ENCODE results near the gene ARHGDIB. TPM values are rescaled to one million over a fixed set of nuclear protein-coding genes. Genes with fewer than 3 reads are reported as not detected.

Gene ARHGDIB
- total RNA-seq, 1 donor from 2014 or later: 10.4 TPM

DNA sequence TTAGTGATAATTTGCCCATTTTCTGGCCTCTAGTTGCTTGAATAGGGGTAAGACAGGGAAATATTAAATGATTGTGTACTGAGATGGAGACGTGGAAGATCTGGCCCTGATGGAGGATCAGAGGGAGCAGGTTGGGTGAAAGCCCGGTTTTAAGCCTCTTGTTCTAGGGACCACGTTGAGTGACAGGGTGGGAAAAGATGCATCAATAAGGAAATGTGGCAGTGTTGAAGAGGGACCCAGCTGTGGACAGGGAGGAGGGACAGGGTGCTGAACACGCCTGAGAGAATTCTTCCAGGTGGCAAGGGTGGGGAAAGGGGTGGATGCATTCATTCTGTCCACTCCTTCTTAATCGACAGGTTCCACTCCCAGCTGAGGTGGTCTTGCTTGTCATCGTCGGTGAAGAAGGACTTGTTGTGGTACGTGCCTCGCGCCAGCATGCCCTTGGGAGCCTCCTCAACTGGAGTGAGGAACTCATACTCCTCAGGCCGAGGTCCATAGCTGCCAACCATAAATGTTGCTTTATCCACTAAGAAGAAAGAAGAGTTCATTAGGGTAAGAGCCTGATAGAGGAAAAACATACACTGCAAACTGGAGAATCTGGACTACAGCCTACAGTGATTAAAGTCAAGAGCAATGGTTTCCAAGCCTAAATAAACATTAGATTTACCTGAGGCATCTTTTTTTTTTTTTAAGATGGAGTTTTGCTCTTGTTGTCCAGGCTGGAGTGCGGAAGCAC, 19.0 kb downstream of the ARHGDIB start:
- TF ChIP-seq CTCF (IDR thresholded peaks at IDR 0.05; ENCODE audit: insufficient read depth, low read length, poor library complexity, severe bottlenecking): no peak
- Histone ChIP-seq H3K36me3 (ENCODE audit: control insufficient read depth, insufficient read depth, low read length) (no peaks in the 10 kb centered on the region), H3K4me3 (ENCODE audit: low read depth, low read length) (no peak overlapping the region), H3K27me3 (ENCODE audit: control insufficient read depth, insufficient read depth, low read length) (no peaks in the 10 kb centered on the region)
- no peak for DNase-seq (ENCODE audit: low read depth)

DNA sequence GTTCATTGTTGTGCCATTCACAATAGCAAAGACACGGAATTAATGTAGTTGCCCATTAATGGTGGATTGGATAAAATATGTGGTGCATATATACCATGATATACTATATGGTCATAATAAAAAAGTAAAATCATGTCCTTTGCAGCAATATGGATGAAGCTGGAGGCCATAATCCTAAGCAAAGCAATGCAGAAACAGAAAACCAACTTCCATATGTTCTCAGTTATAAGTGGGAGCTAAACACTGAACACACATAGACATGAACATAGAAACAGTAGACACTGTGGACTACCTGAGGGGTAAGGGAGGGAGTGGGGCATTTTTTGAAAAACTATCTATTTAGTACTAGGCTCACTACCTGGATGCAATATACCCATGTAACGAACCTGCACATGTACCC, 20.0 kb downstream of the ARHGDIB start:
- no peak overlapping the region for H3K4me3 ChIP-seq (ENCODE audit: low read depth, low read length)
- H3K27me3 ChIP-seq (ENCODE audit: control insufficient read depth, insufficient read depth, low read length): no peaks in the 10 kb centered on the region
- TF ChIP-seq CTCF (IDR thresholded peaks at IDR 0.05; ENCODE audit: insufficient read depth, low read length, poor library complexity, severe bottlenecking): no peak
- no peak for DNase-seq (ENCODE audit: low read depth)
- no peaks in the 10 kb centered on the region for H3K36me3 ChIP-seq (ENCODE audit: control insufficient read depth, insufficient read depth, low read length)

GRCh38 chr12:14938301-14938700, 23.1 kb downstream of the ARHGDIB start, which contains the start of gene ERP27:
ERP27 (minus strand) TSS chr12:14938537; CDS start chr12:14938508, 29 bp downstream.
- no peak for DNase-seq (ENCODE audit: low read depth)
- H3K36me3 ChIP-seq (ENCODE audit: control insufficient read depth, insufficient read depth, low read length): no peaks in the 10 kb centered on the region
- H3K4me3 ChIP-seq (ENCODE audit: low read depth, low read length): no peak within 1 kb of the TSS
- no peaks in the 10 kb centered on the region for H3K27me3 ChIP-seq (ENCODE audit: control insufficient read depth, insufficient read depth, low read length)
- TF ChIP-seq CTCF (IDR thresholded peaks at IDR 0.05; ENCODE audit: insufficient read depth, low read length, poor library complexity, severe bottlenecking): no peak

- no peak overlapping the region for H3K4me3 ChIP-seq (ENCODE audit: low read depth, low read length)
- DNase-seq (ENCODE audit: low read depth): no peak
- no peaks in the 10 kb centered on the region for H3K36me3 ChIP-seq (ENCODE audit: control insufficient read depth, insufficient read depth, low read length)
- no peak for TF ChIP-seq CTCF (IDR thresholded peaks at IDR 0.05; ENCODE audit: insufficient read depth, low read length, poor library complexity, severe bottlenecking)
- H3K27me3 ChIP-seq (ENCODE audit: control insufficient read depth, insufficient read depth, low read length): no peaks in the 10 kb centered on the region
Observed at GRCh38 chr12:14937689-14938088, 23.7 kb downstream of the ARHGDIB start.

- DNase-seq (ENCODE audit: low read depth): no peak
- H3K36me3 ChIP-seq (ENCODE audit: control insufficient read depth, insufficient read depth, low read length): no peaks in the 10 kb centered on the region
- H3K27me3 ChIP-seq (ENCODE audit: control insufficient read depth, insufficient read depth, low read length): no peaks in the 10 kb centered on the region
- H3K4me3 ChIP-seq (ENCODE audit: low read depth, low read length): no peak overlapping the region
- TF ChIP-seq CTCF (IDR thresholded peaks at IDR 0.05; ENCODE audit: insufficient read depth, low read length, poor library complexity, severe bottlenecking): no peak
Observed at GRCh38 chr12:14937014-14937413, 24.4 kb downstream of the ARHGDIB start.

Data from kidney epithelial cell (primary cell).